ENCODE measurements around the gene CHMP2A. TPM values are rescaled to one million over a fixed set of nuclear protein-coding genes. Genes with fewer than 3 reads are reported as not detected.

CHMP2A gene
- total and polyA plus RNA-seq, 2 of the 8 experiments (the other 6 are each of a cell fraction or from before 2014, with no cell fraction given) = 70.0 to 132 TPM

- no peak overlapping the region for H3K4me2 ChIP-seq (ENCODE audit: insufficient read depth in 1 of 2, low read depth in 2 of 2, low read length in 2 of 2)
- H4K5ac ChIP-seq (ENCODE audit: insufficient read length, low read depth, low read length) = no peak overlapping the region
- H3K79me1 ChIP-seq (ENCODE audit: low read depth, low read length) = no peaks in the 10 kb centered on the region
- no peak overlapping the region for H3K9ac ChIP-seq (replicated peaks in 1 of 4; ENCODE audit: extremely low read depth in 1 of 4, low read depth in 3 of 4, low read length in 3 of 4)
- H2AFZ ChIP-seq (ENCODE audit: low read length) = no peak overlapping the region
- H3K27me3 ChIP-seq (replicated peaks in 1 of 4; ENCODE audit: control insufficient read depth in 3 of 4, extremely low read depth in 1 of 4, insufficient read depth in 3 of 4, low read length in 3 of 4) = peaks cover 0 to 4% (median 0%) of the 10 kb centered on the region in 4 experiments; a peak in 1 of 7 replicates
- no peak overlapping the region for H3K56ac ChIP-seq (replicated peaks; ENCODE audit: insufficient read length, low read depth, low read length)
- no peak overlapping the region for H3K23ac ChIP-seq (ENCODE audit: insufficient read length)
- no peaks in the 10 kb centered on the region for H3K36me3 ChIP-seq (ENCODE audit: control insufficient read depth in 2 of 4, insufficient read depth in 4 of 4, low read length in 3 of 4)
- FAIRE-seq (no peak), DNase-seq (ENCODE audit: low read depth in 1 of 2, low spot score in 2 of 2) (no peak)
- no peak overlapping the region for H2BK120ac ChIP-seq (replicated peaks; ENCODE audit: low read depth, low read length)
- no peaks in the 10 kb centered on the region for H3K4me1 ChIP-seq (replicated peaks in 1 of 4; ENCODE audit: control insufficient read depth in 3 of 4, insufficient read depth in 4 of 4, low read length in 3 of 4)
- no peak overlapping the region for H3K18ac ChIP-seq (ENCODE audit: extremely low read depth, low read length)
- TF ChIP-seq NANOG (IDR thresholded peaks at IDR 0.05; ENCODE audit: insufficient read depth, low read depth, low read length, poor library complexity, severe bottlenecking) (no peak), FOSL1 (IDR thresholded peaks at IDR 0.05; ENCODE audit: insufficient read depth, low read depth, low read length) (no peak), SIN3A (conservative IDR thresholded peaks at IDR 0.05 in 1 of 2, IDR thresholded peaks at IDR 0.05 in 1 of 2; ENCODE audit: low read depth in 1 of 2, low read length in 2 of 2) (no peak), CEBPB (IDR thresholded peaks at IDR 0.05; ENCODE audit: low read depth, low read length) (no peak), SUZ12 (IDR thresholded peaks at IDR 0.05; ENCODE audit: low read length) (no peak), TEAD4 (IDR thresholded peaks at IDR 0.05; ENCODE audit: low read depth, low read length) (no peak), PHF8 (conservative IDR thresholded peaks at IDR 0.05; ENCODE audit: low read depth, low read length) (no peak), MAFK (IDR thresholded peaks at IDR 0.05; ENCODE audit: low read depth, low read length) (no peak), TBP (IDR thresholded peaks at IDR 0.05; ENCODE audit: low read depth, low read length) (no peak), TAF7 (optimal IDR thresholded peaks at IDR 0.05; ENCODE audit: borderline replicate concordance, low read depth, low read length) (no peak), EGR1 (IDR thresholded peaks at IDR 0.05; ENCODE audit: borderline replicate concordance, low read depth, low read length) (no peak)
- no peaks in the 10 kb centered on the region for H3K23me2 ChIP-seq (ENCODE audit: low read depth, low read length)
- no peak overlapping the region; the same call in 1 of the 2 replicates for H2BK12ac ChIP-seq (ENCODE audit: low read depth, low read length)
- no peak overlapping the region for H2BK15ac ChIP-seq (ENCODE audit: low read length)
- no peak overlapping the region for H2BK20ac ChIP-seq (ENCODE audit: low read length)
- no peak overlapping the region for H3K14ac ChIP-seq (ENCODE audit: insufficient read length)
- no peak overlapping the region for H2AK5ac ChIP-seq (ENCODE audit: low read depth, low read length)
- no peaks in the 10 kb centered on the region for H4K20me1 ChIP-seq (replicated peaks in 1 of 2; ENCODE audit: control insufficient read depth in 1 of 2, insufficient read depth in 2 of 2, low read length in 2 of 2)
- WGBS, 2 experiments (ENCODE audit: extremely low coverage in 1 of 2, insufficient coverage in 1 of 2, insufficient read length in 1 of 2, insufficient replicate concordance in 2 of 2, low coverage in 1 of 2, low lambda C conversion rate in 2 of 2, missing lambda C conversion rate in 1 of 2) = 89% methylated on average over 10 of the region's 10 CpGs; no CpG with 5 or more reads in 1 of the 2 experiments
- H3K4ac ChIP-seq (replicated peaks; ENCODE audit: insufficient read length, low read depth, low read length) = no peak overlapping the region
- CTCF ChIA-PET (ENCODE audit: partially characterized antibody) = interaction anchor here (0.7 to 1.7 kb wide), 2 partner anchors 11 to 50 kb away, joined by 4 to 15 read pairs; partner anchors contain the start of gene ZBTB45
- H3K27ac ChIP-seq (ENCODE audit: low read depth, low read length) = no peak overlapping the region
- no peaks in the 10 kb centered on the region for H3K9me3 ChIP-seq (ENCODE audit: insufficient read depth in 2 of 2, low read depth in 1 of 2, low read length in 1 of 2)
- H3K79me2 ChIP-seq (ENCODE audit: control insufficient read depth in 1 of 2, insufficient read depth in 2 of 2, low read length in 2 of 2) = no peaks in the 10 kb centered on the region
- no peak overlapping the region for H4K8ac ChIP-seq (ENCODE audit: extremely low read depth, insufficient read depth, low read length)
- H3K4me3 ChIP-seq (ENCODE audit: extremely low read depth in 1 of 4, insufficient read depth in 2 of 4, low read depth in 3 of 4, low read length in 4 of 4) = no peak overlapping the region
- no peak overlapping the region for H2BK5ac ChIP-seq (ENCODE audit: low read depth, low read length)
- POLR2A ChIA-PET (ENCODE audit: partially characterized antibody) = interaction anchor here (1.3 to 21.3 kb wide), 9 partner anchors 10 to 23 kb away, joined by 3 to 650 read pairs (median 11); partner anchors contain the start of genes CHMP2A, TRIM28 and ZBTB45
- no peak overlapping the region for H4K91ac ChIP-seq (replicated peaks; ENCODE audit: insufficient read length, low read length)
These were observed 23.7 kb downstream of the CHMP2A start for GRCh38 chr19:58531034-58531840.

Measured in H1 (cell line).